Astrocyte of the cerebellum (primary cell): ENCODE results near the gene PEMT.

ENCODE experiments used
- DNase-seq: peaks from one replicate; pipeline ENCODE4 v3.0.0-alpha.2; 2011; ENCODE audit warnings: low read depth
- H3K4me3 ChIP-seq: 2 replicates; pipeline ENCODE4 v1.5.1; 2011; ENCODE audit warnings: mild to moderate bottlenecking, low read depth, low read length, moderate library complexity
- in situ Hi-C: cut with HindIII; loops from 2 replicates; pipeline ENCODE4 v1.10.0; 2017; ENCODE audit warnings: low sequenced_read_pairs
- TF ChIP-seq, protein P1 (sequence below): IDR thresholded peaks from 2 replicates; pipeline ENCODE4 v1.5.1; 2012; ENCODE audit warnings: low read length, low read depth, moderate library complexity, mild to moderate bottlenecking; ENCODE audit errors: missing control alignments

PEMT gene

DNA sequence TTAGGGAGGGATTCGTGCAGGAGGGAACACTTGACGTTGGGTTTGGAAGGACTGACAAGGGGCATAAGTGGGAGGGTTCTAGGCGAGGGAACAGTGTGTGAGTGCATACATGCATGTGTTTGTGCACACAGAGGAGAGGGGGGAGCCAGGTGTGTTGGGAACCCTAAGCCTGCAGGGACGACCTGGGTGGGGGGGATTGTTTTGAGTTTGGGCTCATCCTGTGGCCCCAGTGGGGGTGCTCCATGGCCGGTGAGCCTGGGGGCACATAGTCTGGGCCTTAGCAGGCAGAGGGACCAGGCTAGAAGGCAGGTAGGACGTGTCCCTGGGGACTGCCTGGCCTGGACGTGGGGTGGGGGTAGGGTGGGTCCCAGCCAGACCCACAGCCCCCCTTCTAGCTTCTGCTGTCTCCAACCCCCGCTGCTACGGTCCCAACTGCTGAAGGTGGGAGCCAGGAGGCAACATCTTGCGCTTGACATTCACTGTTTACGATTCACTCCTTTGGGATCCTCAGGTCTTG, 83.4 kb downstream of the PEMT start:
- no peak overlapping the region for H3K4me3 ChIP-seq
- in situ Hi-C loops, result no loop called here
- no peak for DNase-seq
- TF ChIP-seq, protein P1, sequence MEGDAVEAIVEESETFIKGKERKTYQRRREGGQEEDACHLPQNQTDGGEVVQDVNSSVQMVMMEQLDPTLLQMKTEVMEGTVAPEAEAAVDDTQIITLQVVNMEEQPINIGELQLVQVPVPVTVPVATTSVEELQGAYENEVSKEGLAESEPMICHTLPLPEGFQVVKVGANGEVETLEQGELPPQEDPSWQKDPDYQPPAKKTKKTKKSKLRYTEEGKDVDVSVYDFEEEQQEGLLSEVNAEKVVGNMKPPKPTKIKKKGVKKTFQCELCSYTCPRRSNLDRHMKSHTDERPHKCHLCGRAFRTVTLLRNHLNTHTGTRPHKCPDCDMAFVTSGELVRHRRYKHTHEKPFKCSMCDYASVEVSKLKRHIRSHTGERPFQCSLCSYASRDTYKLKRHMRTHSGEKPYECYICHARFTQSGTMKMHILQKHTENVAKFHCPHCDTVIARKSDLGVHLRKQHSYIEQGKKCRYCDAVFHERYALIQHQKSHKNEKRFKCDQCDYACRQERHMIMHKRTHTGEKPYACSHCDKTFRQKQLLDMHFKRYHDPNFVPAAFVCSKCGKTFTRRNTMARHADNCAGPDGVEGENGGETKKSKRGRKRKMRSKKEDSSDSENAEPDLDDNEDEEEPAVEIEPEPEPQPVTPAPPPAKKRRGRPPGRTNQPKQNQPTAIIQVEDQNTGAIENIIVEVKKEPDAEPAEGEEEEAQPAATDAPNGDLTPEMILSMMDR, result no peak

DNA sequence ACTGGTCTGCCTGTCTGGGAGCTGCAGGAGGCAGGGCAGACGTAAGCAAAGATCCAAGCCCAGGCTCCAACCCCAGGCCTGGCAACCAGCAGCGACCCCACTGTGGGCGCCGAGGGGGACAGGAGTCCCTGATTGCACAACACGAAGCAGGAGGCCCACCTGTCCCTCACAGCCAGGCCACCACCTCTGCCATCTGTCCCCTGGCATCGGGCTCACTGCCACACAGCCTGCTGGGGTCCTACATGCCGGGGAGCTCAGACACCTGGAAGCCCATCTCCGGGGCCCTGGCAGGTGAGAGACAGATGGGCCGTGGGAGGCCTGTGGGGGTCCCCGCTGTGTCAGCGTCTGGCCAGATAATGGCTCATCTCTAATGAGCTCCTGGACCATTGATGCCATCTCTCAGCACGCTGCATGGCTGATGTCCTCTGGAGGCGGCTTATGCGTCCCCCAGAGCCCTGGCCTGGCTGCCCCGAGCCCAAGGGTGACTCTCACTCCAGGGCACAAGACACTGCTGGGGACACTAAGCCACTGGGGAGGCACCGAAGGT, 84.0 kb downstream of the PEMT start:
- DNase-seq, result no peak
- TF ChIP-seq, protein P1, result no peak
- in situ Hi-C loops, result no loop called here
- H3K4me3 ChIP-seq, result no peak overlapping the region

DNA sequence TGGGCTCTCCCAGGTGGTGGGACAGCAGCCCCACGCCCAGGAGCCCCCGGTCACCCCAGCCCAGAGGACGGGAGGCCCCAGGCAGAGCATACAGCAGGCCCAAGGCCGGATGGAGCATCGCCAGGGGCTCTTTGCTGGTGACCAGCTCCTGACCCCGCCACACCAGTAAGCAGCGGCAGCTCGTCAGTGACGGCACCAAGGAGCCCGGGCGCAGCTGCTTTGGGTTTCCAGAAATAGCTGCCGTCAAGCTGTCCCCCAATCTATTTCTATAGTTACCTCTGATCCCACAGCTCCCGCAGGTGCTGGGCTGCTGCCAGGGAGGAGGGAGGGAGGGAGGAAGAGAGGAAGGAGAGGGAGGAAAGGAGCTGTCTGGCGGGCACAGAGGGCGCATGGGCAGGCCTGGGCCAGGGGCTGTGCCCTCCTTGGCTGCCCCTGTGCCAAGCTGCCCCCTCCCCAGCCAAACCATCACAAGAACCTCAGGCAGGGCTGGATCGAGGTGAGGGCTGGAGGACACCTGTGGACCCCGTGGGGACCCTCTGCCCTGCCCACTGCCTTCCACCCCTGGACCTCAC, 84.5 kb downstream of the PEMT start:
- no peak overlapping the region for H3K4me3 ChIP-seq
- TF ChIP-seq, protein P1, result no peak
- DNase-seq, result no peak
- in situ Hi-C loops, result no loop called here

DNA sequence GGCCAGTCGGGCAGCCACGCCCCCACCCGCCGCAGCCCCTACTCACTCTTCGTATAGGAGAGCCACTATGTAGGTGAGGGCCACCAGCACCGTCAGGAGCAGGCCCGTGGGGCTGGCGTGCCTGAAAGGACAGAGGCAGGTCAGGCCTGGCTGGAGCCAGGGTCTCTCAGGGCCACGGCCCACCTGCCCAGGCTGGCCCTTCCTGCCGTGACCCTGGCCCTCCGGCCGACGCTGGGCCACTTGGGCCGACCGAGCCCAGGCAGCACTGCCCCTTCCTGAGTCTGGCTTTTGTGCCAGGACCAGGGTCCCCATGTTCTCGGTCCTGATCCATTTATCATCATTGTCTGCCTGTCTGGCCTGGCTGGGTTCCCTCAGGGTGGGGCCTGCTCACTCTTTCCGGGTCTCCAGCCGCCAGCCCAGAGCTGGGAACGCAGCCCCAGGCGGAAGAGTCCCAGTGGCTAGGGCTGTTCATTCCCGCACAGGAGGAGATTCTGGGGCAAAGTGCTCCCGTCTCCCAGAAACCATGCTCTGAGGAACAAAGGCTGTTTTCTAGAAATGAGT, 85.2 kb downstream of the PEMT start:
- TF ChIP-seq, protein P1, result no peak
- no peak overlapping the region for H3K4me3 ChIP-seq
- in situ Hi-C loops, result no loop called here
- DNase-seq, result no peak

DNA sequence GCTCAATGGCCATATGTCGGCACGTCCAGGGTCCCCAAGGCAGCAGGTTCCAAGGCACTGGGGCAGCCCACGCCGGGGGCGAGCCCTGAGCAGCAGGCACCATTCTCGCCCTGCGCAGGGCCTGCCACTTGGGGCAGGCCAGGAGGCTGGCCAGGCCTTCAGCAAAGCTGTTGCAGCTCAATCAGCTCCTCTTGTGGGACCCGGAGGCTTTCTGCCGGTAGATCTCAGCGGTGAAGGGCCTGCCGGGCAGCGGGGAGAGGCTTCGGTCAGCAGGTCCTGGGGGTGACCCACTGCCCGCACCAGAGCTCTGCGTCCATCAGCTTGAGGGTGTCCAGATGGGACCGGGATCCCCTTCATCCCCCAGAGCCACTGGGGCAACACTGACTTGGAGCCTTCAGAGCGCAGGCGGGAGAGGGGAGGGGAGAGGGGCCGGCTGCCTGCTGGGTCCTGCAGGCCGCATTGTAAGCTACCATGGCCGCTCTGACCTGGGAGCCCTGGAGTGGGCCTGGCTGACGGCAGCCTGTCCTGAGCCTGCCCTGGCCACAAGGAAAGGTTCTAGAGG, 85.8 kb downstream of the PEMT start:
- DNase-seq, result no peak
- TF ChIP-seq, protein P1, result no peak
- H3K4me3 ChIP-seq, result no peak overlapping the region
- in situ Hi-C loops, result no loop called here

DNA sequence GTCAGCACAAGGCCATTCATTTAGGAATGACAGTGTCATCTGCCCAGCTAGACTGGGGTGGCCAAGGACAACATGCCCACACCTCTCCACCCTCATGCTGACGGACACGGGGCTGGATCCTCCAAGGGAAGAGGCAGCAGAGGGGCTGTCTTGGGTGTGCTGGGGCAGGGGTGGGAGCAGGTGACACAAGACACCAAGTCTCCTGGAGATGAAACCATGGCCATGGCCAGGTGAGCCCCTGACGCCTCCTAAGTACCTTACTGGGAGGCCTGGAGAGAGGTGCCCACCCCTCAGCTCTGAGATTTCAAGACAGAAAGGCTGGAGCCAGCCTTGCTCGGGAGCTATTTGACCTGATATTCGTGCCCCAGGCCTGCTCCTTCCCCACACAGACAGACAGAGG, 86.4 kb downstream of the PEMT start:
- in situ Hi-C loops, result no loop called here
- no peak for DNase-seq
- TF ChIP-seq, protein P1, result no peak
- H3K4me3 ChIP-seq, result no peak overlapping the region
